HL-60/S4 treated with phorbol 12-myristate 13-acetate at 8.2 ng/mL for 4 days and 3 days (cell line): ENCODE measurements around the gene RSPH4A.

Experiments used
- in situ Hi-C: fragments of 300-500 bp; cut with MboI; formaldehyde crosslinking; loops from 2 replicates; pipeline ENCODE4 v1.15.0; 2022; ENCODE audit warnings: low sequenced_read_pairs

The RSPH4A gene

DNA sequence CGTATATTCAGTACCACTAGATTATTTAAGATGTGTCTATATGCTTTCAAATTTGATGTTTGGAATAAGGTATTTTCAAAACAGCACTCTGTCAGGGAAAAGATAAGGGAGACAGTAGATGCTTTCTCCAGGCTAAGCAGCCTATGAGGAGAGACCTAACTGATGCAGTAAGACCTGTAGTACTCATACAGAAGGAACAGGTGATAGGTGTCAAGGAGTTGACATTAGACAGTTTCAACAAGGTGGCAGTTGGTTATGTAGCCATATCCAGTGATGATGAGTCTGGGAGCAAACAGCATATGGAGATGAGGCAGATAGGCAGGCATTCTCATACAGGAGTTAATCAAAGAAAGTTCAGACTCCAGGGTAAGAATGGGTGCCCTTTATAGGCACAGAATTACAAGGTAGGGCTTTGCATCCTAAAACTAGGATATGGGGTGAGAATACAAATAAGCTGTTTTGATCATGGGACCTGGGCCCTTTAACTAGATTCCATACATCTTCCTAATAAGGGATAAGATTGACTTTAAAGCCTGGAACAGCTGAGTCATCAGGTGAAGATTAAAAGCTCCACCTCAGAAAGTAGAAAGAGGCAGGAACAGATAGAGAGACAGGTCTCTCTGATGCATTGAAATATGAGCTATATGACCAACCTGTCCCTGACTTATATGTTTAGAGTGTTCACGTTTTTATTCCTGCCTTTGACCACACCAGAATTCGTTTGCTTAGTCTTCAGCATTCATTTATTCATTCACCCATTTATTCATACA, 7.9 kb downstream of the RSPH4A start:
- in situ Hi-C loops = no loop called here

DNA sequence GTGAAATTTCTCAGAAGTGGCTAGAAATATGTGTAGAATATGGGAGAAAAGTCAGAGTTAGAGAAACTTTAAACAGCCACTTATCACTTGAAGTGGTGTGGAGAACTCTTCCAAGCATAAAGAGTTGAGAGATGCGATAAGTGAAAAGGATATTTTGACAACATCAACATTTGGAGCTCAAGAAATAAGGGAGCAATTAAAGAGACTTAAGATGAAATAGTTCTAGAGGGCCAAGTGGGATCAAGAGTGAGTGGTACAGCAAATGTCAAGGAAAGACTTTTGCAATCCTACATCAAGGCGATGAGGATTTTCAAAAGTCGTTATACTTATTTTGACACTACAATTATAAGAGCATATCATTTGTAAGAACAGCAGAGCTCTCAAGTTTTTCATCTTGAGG, 9.6 kb downstream of the RSPH4A start:
- in situ Hi-C loops = no loop called here

DNA sequence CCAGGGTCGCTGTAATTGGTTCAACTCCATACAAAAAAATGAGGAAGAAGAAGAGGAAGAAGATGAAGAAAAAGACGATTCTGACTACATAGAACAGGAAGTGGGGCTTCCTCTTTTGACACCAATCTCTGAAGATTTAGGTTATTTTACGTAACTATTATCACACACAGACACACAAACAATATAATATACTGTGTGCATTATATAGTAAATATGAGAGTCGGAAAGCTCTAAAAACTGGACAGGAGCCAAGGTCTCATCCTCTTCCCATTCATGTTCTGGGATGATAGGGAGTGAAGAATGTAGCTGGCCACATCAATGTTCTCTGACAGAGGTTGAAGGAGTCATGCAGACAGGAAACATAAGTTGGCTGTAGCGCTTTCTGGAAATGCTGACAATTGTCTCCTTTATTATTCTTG, 13.3 kb downstream of the RSPH4A start:
- in situ Hi-C loops = no loop called here

DNA sequence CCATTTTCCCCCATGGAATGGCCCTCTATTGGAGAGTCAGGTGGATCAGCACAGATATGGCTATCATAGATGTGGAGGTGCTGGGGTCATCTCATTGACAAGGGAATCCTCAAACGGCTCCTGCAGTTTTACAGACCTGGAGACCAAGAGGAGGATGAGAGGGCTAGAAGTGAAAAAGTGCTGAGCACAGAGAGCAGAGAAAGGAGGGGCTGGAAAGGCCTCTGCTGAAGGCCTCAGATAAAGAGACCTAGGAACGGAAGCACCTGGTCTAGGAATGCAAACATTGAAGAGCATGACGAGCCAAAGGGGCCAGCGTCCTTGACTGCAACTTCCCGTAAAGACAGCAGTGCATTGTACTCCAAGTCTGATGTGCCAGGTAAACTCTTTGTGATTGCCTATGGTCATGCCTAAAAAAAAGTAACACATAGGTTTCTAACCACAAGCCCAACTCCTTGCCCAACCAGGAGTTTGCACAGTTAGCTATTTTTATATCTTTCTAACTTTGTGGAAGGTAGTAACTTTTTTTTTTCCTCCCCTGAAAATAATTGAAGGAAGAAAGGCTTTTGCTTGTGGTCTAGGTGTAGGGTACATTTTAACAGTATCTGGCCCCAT, 15.2 kb downstream of the RSPH4A start:
- in situ Hi-C loops = no loop called here

DNA sequence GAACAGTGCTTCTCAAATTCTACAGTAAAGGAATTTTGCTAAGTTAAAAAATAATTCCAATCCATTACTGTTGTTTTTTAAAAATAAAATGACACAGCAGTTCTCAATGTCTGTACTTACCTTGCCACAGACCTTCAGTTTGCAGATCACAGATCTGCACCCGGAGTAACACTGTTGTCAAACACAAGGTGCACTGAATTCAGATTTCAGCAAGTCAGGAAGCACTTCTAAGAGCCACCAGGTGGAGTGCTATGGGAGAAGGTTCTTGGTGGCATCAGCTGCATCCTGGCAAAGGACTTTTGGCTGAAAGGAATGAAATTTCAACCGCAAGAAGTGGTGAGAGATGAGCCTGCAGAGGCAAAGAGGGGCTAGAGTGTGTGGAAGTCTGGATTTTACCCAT, 17.4 kb downstream of the RSPH4A start:
- in situ Hi-C loops = no loop called here

DNA sequence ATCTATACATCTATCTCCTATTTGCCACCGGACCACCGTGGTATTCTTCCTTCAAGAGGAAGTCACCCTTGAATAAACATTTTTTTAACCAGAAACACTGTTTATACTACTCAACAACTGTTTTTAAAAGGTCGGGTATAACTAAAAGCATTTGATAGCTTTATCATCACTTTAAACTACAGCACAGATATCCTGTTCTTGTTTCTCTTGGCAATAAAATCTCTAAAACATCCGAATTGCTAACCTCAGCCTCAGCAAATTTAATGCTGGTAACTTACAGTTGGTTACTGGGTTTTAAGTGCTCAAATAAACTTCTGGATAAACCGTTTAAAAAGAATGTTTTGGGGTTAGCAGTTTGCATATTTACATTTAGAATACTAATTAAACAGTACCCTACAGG, 31.9 kb downstream of the RSPH4A start:
- in situ Hi-C loops = no loop called here

DNA sequence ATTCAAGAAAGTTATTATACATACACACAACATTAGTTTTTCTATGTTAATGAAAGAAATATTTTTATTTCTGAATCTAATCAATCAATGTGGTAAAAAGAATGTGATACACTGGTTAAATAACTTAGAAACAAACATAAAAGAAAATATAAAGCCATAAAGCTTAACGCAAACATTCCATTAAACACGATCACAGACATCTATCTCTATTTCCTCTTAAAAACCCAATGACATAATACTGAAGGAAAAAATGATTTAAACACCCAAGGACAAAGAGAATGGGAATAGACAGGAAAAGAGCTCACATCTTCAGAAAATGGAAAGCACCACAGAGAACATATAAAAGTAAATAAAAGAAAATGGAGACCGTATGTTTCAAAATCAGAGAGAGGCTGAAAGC, 32.9 kb downstream of the RSPH4A start:
- in situ Hi-C loops = no loop called here

DNA sequence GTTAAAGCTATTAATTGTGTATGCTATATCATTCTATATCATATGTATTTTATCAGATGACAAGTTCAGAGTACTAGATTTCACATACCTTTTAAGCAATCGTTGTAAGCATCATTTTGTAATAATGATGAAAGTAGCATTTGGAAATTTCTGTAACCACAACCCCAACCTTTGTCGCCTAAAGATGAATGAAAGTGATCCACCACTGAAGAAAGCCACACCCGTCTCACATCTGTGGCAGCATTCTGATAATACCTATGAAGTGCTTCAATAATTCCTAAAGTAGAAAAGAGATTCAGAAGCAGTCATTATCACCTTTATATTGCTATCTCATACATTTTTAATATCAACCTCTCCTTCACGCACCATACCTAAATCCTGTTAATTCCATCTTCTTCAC, 35.6 kb downstream of the RSPH4A start:
- in situ Hi-C loops = loop anchor here (25.0 kb wide), 1 partner anchor 390 kb away; the partner anchor contains the start of gene TSPYL4

DNA sequence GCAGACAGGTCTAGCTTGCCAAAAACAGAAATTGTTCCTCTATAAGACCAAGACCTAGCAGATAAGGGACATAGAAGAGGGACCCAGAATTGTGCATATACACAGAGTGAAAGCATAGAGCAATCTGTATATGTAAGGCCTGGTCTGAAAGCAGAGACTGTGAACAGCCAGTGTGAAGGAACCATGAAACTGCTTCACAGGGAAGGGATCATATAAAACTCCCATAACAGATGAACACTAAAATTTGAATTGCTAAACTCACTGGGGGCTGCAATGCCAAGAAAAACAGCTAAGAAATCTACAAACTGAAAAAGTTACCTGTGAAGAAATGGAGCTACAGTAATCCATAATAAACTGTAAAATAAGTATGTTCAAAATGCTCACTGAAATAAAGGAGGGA, 45.3 kb downstream of the RSPH4A start:
- in situ Hi-C loops = loop anchor here (25.0 kb wide), 1 partner anchor 399 kb away; the partner anchor contains the start of gene TSPYL4

DNA sequence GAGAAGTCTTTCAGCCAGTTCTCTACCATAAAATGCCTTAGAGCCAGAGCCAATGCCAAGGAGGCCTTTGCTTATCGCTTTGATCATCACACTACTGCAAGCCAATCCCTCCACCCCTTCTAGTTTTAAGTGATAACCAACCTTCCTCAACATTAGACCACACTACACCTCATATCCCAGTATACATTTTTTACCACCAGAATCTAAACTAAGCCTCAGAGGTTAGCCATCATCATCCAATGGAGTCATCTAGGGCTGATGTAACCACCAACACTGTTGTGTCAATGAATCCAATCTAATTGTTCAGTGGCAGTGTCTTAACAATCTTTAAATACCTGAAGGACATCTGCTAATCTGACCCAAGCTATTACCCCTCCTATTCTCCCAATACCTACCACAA, 45.9 kb downstream of the RSPH4A start:
- in situ Hi-C loops = loop anchor here (25.0 kb wide), 1 partner anchor 400 kb away; the partner anchor contains the start of gene TSPYL4

DNA sequence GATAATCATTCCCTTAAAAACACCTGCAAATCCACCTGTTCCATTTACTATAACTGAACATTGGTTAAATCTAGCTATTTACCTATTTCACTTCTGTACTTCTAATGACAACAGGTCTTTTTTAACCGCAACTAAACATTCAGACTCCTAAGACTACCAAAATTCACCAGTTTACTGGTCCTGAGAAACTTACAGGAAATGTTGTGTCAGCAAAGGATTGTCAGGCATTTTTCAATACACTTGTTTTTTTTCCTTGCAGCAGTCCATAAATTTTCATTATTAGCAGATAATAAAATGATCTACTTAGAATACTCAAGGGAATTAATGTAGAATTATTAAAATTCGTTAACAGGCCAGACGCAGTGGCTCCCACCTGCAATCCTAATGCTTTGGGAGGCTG, 47.0 kb downstream of the RSPH4A start:
- in situ Hi-C loops = loop anchor here (25.0 kb wide), 1 partner anchor 401 kb away; the partner anchor contains the start of gene TSPYL4

DNA sequence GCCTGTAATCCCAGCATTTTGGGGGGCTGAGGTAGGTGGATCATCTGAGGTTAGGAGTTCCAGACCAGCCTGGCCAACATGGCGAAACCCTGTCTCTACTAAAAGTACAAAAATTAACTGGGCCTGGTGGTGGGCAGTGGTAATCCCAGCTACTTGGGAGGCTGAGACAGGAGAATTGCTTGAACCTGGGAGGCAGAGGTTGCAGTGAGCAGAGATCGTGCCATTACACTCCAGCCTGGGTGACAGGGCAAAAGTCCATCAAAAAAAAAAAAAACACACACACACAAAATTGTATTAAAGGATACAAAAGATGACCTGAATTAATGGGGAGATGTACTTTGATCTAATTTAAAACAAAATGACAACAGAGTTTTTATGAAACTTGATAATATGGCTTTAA, 47.9 kb downstream of the RSPH4A start:
- in situ Hi-C loops = loop anchor here (25.0 kb wide), 1 partner anchor 402 kb away; the partner anchor contains the start of gene TSPYL4

DNA sequence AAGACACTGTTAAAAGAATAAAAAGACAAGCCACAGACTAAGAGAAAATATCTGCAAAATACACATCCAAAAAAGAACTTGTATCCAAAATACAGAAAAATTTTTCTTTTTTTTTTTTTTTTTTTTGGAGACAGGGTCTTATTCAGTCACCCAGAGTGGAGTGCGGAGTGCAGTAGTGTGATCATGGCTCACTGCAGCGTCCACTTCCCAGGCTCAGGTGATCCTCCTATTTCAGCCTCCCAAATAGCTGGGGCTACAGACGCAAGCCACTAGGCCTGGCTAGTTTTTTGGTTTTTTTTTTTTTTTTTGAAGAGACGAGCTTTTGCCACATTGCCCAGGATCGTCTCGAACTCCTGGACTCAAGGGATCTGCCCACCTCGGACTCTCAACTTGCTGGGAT, 49.2 kb downstream of the RSPH4A start:
- in situ Hi-C loops = loop anchor here (25.0 kb wide), 1 partner anchor 403 kb away; the partner anchor contains the start of gene TSPYL4

DNA sequence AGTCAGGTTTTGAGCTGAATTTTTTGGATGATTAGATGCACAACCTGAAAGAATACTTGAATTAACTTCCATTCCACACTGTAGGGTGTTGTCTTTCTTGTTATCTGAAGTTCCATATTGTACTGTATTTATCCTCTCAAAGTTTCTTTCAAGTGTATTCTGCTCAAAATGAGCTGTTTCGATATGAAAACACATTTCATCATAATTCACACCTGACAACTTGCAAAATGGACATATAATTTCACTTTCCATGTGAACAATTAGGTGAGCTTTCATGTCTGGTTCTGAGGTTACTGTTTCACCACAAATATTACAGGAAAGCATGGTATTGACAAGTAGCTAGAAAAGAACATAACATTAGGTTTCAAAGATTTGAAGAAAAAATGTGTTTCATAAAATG, 50.6 kb downstream of the RSPH4A start:
- in situ Hi-C loops = loop anchor here (25.0 kb wide), 1 partner anchor 405 kb away; the partner anchor contains the start of gene TSPYL4

DNA sequence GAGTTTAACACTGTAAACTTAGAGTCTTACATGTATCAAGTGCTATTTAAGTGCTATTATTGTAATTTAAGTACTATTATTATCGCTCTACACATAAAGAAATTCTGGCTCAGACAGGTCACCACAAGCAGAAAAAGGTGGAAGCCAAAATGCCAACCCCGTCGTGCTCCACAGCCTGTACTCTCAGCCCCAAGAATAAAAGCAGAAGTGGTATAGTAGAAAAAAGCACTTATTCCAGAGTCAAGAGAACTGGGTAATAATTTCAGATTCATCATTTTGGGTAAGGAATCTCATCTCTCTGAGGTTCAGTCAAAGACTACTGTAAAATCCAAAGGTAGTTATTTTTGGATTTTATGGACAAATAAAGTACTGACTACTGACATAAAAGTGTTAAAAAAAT, 51.3 kb downstream of the RSPH4A start:
- in situ Hi-C loops = loop anchor here (25.0 kb wide), 1 partner anchor 405 kb away; the partner anchor contains the start of gene TSPYL4

DNA sequence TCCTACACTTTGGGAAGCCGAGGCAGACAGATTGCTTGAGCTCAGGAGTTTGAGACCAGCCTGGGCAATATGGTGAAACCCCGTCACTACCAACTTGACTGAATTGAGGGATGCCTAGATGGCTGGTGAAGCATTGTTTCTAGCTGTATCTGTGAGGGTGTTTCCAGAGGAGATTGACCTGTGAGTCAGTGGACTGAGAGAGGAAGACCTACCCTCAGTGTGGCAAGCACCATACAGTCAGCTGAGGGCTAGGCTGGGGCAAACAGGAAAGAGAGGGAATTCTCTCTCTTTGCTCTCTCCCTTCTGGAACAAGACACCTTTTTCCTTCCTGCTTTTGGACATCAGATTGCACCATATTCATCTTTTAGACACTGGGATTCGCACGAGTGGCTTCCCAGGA, 56.0 kb downstream of the RSPH4A start:
- in situ Hi-C loops = loop anchor here (25.0 kb wide), 1 partner anchor 410 kb away; the partner anchor contains the start of gene TSPYL4

DNA sequence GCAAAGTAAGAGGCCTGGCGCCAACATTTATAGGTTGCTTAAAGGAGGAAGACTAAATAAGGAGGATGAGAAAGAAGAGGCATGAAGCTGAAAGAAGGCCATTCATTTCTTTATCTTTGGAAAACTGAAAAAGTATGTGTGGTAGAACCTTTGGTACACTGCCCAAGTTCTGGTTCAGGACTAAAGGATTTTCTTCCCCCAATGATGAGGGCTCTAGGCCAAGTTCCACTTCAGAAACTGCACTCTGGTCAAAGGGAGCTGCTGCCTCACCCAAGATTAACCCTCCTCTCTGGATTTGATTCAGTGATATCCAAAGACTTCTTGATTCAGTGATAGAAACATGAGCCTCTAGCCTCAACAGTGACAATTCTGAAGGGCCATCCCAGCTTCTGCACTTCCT, 59.7 kb downstream of the RSPH4A start:
- in situ Hi-C loops = no loop called here

DNA sequence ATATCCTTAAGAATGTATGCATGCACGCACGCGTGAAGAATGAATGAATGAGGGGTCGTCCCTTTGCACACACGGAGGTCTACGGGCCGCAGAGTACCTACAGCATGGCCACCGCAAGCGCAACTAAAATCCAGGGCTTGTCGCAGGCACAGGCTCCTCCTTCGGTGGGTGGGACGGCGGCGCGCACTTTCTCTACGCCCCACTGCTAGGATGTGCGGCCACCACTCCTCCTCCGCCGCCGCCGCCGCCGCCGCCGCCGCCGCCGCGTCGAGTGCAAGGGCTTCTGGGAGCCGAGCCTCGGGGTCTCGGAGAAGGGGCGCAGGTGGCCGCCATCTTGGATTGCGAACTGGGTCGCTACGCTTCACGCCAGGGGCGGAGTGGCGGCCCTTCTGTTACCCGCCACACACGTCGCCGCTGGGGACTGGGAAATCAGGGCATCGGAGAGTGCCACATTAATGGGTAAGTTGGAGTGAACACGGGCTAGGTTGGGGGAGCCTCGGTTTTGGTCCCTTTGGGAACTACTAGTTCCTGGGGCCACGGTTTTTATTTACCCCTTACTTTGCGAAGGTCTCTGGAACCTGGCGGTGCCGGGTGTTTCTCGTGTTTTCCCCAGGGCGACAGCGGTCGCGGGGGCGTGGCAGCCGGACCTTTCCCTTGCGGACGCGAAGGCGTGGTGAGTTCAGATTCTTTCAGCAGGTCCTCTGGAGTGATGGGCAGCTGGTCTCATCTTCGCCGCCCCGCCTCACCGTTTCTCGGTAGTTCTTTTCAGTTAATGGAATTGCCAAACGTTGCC, 64.8 kb downstream of the RSPH4A start, which contains the start of gene KPNA5:
Gene KPNA5, plus strand, starts transcription at position 332 of the 793 bp plus-strand sequence. Its CDS starts 124 bp downstream, at position 456.
- in situ Hi-C loops = no loop called here

DNA sequence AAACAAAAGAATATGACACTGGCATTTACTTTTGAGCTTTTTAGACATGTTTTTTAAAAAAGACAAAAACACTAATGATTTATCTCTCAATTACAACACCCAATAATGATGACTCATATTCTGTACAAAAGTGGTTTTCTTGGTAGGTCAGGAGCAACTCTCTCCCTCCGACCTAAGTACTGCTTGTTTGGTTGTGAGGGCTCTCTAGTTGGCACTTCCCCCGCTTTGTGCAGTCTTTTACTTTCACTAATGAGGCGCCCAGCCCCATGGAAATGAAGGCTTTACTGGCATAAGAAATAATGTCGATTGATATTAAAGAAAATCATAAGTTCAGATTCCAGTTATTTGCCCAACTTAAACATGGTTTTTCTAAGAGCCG, 66.0 kb downstream of the RSPH4A start:
- in situ Hi-C loops = no loop called here
